IMR-90 (cell line): ENCODE results near the gene TRIM66. TPM values are rescaled to one million over a fixed set of nuclear protein-coding genes. Genes with fewer than 3 reads are reported as not detected.

Experiments
- MXI1 ChIP-seq: IDR thresholded peaks from 2 replicates; pipeline ENCODE4 v1.6.1; 2012; ENCODE audit warnings: low read depth, mild to moderate bottlenecking, low read length, moderate library complexity, borderline replicate concordance
- POLR2A ChIP-seq: IDR thresholded peaks from 2 replicates; pipeline ENCODE4 v1.6.1; 2012; ENCODE audit warnings: mild to moderate bottlenecking, low read depth, low read length
- RAD21 ChIP-seq: IDR thresholded peaks from 2 replicates; pipeline ENCODE4 v1.6.1; 2012; ENCODE audit warnings: low read length, improper control_type of control experiment
- polyA plus RNA-seq, 3 experiments: library from polyadenylated mRNA; depleted of rRNA; stranded (reverse); fragments of >200 nt; gene quantifications; 2 replicates each; pipeline ENCODE4 v1.2.3, GENCODE V29; 2012; ENCODE audit warnings: low replicate concordance in 1 of 3
- total RNA-seq: library from RNA; depleted of rRNA; stranded (reverse); fragments of >200 nt; gene quantifications from 2 replicates; pipeline ENCODE4 v1.2.3, GENCODE V29; 2012
- TF ChIP-seq, protein P1 (sequence below): conservative IDR thresholded peaks from 2 replicates; pipeline ENCODE4 v1.5.1; 2012; ENCODE audit warnings: mild to moderate bottlenecking, low read depth, low read length, improper control_type of control experiment

TRIM66 gene
- total and polyA plus RNA-seq, 2 of the 4 experiments (the other 2 are of a cell fraction): 4.4 to 5.0 TPM

DNA sequence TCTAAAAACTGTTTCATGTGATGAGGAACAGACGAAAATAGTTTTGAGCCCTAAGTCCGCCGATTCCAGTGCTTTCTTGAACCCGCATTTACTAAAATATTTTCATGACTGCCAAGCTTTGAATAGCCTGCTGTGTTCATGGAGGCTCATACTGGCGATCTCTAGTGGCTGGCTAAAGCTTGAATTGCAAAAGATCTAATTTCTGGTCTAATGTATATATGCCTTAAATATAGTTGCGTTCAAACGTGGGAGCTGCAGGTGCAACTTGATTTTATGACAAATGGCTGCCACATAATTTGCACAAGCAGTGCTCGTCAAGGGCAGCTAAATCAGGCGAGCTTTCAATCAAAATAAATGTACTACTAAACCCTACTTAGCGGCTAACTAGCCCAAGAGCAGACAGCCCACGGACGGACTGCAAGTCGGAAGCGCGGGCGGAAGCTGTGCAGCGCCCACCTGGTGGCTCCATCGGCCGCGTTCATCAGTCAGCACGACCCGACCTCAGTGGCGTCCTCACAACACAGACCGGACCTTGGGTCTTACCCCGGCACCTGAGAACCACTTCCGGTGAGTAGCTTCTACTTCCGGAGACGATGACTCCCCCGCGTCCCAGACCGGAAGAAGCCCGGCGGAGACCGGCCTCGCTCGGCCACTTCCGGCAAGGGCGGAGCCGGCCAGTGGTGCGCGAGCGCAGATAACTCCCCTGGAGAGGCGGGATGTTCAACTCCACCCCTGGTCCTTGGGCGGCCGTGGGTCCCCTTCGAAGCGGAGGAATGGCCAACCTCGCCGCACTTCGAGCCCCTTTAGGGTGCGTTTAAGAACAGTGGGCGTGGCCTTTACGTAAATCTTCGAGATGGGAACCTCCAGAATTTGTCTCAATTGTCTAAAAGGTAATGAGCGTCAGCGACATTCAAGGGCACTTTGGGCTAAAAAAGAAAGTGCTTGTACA lies 6.2 kb upstream of the TRIM66 start (continued):
- TF ChIP-seq, protein P1, sequence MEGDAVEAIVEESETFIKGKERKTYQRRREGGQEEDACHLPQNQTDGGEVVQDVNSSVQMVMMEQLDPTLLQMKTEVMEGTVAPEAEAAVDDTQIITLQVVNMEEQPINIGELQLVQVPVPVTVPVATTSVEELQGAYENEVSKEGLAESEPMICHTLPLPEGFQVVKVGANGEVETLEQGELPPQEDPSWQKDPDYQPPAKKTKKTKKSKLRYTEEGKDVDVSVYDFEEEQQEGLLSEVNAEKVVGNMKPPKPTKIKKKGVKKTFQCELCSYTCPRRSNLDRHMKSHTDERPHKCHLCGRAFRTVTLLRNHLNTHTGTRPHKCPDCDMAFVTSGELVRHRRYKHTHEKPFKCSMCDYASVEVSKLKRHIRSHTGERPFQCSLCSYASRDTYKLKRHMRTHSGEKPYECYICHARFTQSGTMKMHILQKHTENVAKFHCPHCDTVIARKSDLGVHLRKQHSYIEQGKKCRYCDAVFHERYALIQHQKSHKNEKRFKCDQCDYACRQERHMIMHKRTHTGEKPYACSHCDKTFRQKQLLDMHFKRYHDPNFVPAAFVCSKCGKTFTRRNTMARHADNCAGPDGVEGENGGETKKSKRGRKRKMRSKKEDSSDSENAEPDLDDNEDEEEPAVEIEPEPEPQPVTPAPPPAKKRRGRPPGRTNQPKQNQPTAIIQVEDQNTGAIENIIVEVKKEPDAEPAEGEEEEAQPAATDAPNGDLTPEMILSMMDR: peak; percentile 20; the same call in 1 of the 2 replicates
- TF ChIP-seq MXI1 (peak; percentile 94), RAD21 (peak; percentile 40), POLR2A (peak; percentile 80)
